IMR-90 (cell line): Measurements from ENCODE around the gene ATP13A1.

ENCODE experiments used
- CEBPB ChIP-seq: IDR thresholded peaks from 2 replicates; pipeline ENCODE4 v1.6.1; 2012; ENCODE audit warnings: low read depth, low read length, improper control_type of control experiment
- CTCF ChIP-seq: conservative IDR thresholded peaks from 2 replicates; pipeline ENCODE4 v1.5.1; 2012; ENCODE audit warnings: mild to moderate bottlenecking, low read depth, low read length, improper control_type of control experiment
- POLR2A ChIP-seq: IDR thresholded peaks from 2 replicates; pipeline ENCODE4 v1.6.1; 2012; ENCODE audit warnings: mild to moderate bottlenecking, low read depth, low read length
- RCOR1 ChIP-seq: IDR thresholded peaks from 2 replicates; pipeline ENCODE4 v1.6.1; 2012; ENCODE audit warnings: mild to moderate bottlenecking, low read length, improper control_type of control experiment; ENCODE audit not compliant: insufficient replicate concordance
- RFX5 ChIP-seq: IDR thresholded peaks from 2 replicates; pipeline ENCODE4 v1.8.0; 2012; ENCODE audit warnings: low read depth, mild to moderate bottlenecking, low read length, moderate library complexity

GRCh38 chr19:19600793-19601330 lies 62.6 kb downstream of the ATP13A1 start:
- TF ChIP-seq RFX5 = no peak
- TF ChIP-seq CTCF = no peak
- no peak for TF ChIP-seq RCOR1
- no peak for TF ChIP-seq POLR2A
- no peak for TF ChIP-seq CEBPB
